CD4-positive, alpha-beta T cell treated with Interleukin-12 subunit alpha and Interleukin-12 subunit beta, for 1 hour (primary cell): ENCODE results near the gene CD247.

ENCODE experiments used
- DNase-seq: peaks from one replicate; pipeline ENCODE4 v3.0.0-alpha.2; 2020

The CD247 gene

DNA sequence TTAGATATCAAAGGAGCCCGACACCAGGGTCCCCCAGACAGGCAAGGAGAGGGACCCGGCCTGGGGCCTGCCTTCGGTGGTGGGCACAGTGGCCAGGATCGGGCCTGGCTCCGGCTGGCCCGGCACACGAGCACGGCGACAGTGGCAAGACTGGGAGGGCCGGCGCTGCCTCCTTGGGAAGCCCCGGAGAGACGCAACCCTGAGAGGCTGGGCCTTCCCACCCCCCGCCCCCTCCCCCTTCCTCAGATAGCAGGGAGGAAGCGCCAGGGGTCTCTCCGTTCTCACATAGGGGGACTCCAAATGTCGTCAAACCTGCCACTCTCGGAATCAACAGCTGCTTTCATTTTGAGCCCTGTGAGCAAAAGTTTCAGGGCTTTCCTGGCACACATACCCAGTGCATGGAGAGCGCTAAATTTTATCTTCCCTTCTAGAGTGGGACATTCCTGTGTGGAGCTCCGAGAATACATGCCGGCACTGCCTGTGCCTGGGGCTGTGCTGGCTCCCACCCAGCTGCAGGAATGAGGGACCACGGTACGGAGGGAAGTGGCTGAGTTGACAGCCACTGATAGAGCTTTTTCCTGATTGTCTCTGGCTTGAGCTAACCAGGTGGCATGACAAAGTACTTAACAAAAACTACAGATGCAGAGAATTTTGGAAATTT, 62.4 kb downstream of the CD247 start:
- DNase-seq, result peak; percentile 63

DNA sequence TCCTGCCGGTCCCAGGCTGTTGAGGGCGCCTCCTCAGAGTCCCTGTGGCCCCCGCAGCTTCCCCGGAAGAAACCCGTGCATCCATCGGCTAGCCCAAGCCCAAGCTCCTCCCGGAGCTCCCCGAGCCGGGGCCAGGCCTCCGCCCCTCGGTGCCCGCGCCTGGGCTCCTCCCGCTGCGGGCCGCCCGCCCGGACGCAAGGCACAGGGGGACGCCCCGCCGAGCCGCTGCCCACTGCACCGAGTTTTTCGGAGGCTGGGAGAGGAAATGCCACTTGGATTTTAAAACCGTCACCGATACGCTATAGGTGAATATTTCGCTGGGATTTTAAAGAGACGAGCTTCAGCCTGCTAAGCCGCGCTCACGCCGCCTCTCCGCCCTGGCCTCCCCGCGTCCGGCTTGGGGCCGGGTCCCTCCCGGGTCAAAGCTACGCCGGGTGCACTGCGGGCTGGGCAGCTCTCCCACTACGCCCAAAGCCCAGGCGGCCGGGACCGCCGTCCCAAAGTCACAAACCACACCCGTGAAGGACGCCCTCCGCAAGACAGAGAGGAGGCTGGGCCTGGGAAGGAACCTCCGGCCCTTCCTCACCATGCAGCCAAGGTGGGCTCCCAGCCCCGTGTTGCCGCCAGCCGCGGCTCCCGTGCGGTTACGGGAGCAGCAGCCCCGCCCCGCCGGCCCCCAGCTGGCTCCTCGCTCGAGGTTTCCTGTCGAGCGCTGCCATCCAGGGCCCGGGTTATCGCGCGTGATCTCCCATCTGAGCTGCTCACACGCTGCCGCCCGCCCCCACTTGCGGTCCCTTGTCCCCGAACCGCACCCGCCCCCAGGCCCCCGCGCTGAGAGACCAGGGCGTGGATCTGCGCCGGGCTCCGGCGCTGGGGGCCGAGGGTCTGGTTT, 63.2 kb downstream of the CD247 start:
- peak; percentile 84 for DNase-seq

DNA sequence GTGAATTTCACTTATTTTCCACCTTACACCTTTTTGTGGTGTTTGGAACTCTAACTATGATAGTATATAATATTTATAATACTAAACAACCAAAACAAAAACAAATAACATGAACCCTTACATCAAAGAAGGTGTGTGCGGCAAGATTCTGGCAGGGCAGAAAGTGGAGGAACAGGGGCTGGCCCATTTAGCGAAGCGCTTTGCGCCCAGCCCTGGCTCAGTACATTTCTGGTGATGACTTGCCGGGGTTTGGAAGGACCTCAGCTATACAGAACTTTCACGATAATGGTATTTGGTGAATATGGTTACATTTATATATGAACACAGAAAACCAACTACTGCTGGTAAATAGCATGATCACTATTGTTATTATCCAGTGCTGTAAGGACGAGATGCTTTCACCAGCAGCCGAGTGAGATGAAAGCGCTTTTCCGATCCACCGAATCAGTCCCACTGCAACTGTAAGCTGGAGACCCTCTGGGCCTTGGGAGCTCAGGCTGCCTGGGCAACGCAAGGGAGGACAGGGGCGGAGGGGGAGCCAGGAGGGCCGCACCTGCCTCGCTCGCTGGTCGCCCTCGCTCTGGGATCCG, 63.9 kb downstream of the CD247 start:
- DNase-seq, result peak; percentile 38

GRCh38 chr1:167453123-167453522, 65.2 kb downstream of the CD247 start:
- DNase-seq, result no peak

- no peak for DNase-seq
These were observed 65.8 kb downstream of the CD247 start for GRCh38 chr1:167452483-167452882.

- peak; percentile 40 for DNase-seq
These were observed 67.5 kb downstream of the CD247 start for GRCh38 chr1:167450843-167451242.

DNA sequence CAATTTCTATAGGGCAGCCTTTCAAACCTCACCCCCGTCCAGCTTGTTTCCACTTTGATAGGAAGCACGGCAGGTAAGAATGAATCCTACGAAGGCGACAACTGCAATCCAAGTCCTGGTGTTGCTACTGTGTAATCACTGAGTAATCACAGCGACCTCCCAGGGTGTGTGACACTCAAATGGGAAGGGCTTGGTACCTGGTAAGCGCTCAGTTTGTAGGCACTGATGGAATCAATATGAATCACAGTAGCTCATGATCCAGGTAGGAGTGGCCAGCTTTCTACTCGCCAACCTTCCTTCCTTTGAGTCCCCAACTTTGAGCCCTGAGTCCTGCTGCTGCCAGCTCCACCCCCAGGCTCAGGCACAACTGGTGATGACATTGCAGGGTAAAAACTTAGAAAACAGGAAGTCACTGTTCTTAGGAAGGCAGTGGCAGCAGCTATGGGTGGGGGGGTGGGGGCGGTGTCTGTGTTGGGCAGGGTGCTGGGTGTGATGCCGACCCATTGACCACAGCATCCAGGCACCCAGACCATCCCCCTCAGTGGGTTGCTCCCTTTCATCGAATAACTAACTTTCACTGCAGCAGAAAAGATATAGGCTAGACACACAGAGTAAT, 70.7 kb downstream of the CD247 start:
- DNase-seq, result peak; percentile 80

GRCh38 chr1:167446966-167447365, 71.4 kb downstream of the CD247 start:
- DNase-seq, result no peak

DNA sequence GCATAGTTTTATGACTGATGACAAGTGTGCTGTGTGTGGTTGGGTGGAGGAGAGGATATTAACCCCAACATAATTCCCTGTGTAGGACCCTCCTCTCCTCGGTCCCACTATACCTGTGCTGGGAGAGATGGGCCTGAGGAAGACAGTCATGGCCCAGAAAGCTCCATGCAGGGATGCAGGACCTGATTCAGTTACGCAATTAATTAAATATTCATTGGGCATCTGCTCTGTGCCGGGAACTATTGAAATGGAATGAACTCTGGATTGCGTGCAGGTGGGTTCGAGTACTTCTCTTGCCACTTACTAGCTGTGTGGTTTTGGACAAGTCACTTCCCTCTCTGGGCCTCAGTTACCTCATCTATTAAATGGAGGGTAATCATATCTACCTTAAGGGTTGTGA, 74.6 kb downstream of the CD247 start:
- no peak for DNase-seq

DNA sequence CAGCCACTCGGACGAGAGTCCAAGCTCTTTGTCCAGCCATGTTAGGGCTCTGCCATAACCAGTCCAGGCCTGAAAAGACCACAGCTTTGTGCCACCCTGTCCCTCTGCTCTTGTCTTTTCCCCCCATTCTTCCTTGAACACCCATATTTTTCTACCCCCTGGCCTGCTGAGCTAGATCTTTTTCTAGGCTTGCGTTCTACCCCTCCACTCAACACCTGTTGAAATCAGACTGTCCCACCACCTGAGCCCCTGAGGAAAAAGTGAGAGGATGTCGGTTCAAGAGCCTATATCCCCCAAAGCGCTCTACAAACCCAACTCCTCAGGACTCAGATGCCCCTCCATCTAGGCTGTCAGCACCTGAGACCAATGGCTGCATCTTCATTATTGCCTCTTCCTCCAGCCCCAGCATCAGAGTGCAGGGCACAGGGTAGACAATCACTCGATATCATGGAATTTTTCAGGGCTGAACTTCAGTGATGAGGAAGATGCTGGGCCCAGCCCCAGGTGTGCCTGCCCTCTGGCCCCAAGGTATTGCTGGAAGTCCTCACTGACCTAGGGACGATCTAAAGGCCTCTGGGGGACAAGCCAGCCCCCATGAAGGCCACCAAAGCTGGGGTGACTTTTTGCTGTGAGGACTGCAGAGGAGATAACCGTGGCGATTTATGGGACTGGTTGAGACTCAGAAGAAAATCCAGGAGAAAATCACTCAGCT, 75.3 kb downstream of the CD247 start:
- no peak for DNase-seq

DNA sequence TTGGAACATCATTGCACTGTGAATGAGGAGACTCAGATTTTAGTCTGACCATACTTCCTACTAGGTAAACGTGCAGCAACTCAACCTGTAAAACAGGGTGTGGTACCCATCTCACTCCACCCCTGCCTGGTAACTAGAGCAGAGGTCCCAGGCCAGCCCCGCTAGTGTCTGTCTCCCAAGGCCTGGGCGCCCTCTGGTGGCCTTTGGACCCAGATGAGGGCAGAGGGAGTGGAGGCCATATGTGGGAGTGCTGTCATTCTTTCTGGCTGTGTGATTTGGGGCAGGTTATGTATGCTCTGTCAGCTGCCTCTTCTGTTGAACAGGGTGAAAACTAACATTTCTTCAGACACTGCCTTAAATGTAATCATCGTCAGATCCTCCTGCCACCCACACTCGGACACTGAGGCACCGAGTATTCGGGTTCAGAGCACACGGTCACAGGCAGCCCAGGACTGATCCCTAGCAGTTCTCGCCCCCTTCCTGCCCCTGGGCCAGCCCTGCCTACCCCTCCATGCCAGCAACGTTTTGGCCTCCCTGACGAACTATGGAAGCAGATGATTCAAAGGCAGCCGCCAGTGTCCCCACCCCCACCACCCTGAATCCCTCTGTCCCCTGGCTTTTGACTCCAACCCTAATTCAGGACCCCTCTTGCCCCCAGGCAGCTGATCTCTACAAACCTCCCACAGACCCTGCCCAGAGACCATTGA, 76.0 kb downstream of the CD247 start:
- peak; percentile 88 for DNase-seq

DNA sequence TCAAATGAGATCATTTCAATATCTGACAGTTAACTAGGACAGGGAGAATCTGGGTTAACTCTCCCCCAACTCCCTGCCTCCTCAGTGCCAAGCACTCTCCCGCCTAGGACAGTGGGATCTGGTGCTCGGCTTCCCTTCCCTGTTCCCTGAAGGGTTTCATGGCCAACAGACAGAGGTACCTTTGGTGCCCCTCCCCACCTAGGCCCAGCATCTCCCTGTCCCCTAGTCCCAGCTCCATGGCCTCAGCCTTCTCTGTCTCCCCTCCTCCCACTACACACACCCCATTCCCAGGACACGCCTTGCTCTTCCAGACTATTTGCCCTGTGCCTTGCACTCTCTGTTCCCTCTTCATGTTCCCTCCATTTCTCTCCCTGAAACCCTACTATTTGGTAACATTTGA, 77.1 kb downstream of the CD247 start:
- DNase-seq, result no peak

- no peak for DNase-seq
These were observed 77.6 kb downstream of the CD247 start for GRCh38 chr1:167440776-167441175.

- no peak for DNase-seq
These were observed 78.0 kb downstream of the CD247 start for GRCh38 chr1:167440345-167440744.

- no peak for DNase-seq
These were observed 78.9 kb downstream of the CD247 start for GRCh38 chr1:167439301-167439988.

- DNase-seq, result no peak
These were observed 79.9 kb downstream of the CD247 start for GRCh38 chr1:167438171-167439138.

GRCh38 chr1:167435484-167435883, 82.8 kb downstream of the CD247 start:
- no peak for DNase-seq

- DNase-seq, result no peak
These were observed 84.0 kb downstream of the CD247 start for GRCh38 chr1:167434306-167434705.

GRCh38 chr1:167433884-167434283, 84.4 kb downstream of the CD247 start:
- no peak for DNase-seq

DNA sequence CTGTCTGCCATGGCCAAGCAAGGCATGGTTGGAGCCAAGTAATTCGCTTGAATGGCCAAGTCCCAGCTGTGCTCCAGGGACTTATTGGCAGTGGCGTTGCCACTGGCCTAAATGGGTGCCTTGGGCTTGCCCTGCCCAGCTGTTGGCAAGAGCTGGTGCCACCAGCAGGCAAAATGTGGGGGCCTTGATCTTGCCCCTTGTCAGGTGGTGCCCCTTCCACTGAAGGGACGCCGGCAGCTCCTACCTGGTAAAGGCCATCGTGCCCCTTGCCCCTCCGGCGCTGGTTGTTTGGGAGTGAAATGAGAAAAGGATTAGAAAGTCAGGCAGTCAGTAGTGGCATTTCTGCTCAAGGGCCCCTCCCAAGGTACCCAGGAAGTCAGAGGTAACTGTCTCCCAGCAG, 85.5 kb downstream of the CD247 start:
- no peak for DNase-seq
